Pancreas (tissue), 10 donors: Measurements from ENCODE around the gene FASN. TPM values are rescaled to one million over a fixed set of nuclear protein-coding genes. Genes with fewer than 3 reads are reported as not detected.

Source experiments
- ATAC-seq, 4 donors: fragments of 200-7000 bp; cut with Tn5 transposase; one replicate each; pipeline versions ENCODE4 v1.8.0 to v1.9.1; 2020; ENCODE audit warnings: mild to moderate bottlenecking in 4 of 4, moderate library complexity in 4 of 4
- DNase-seq, 6 donors: peaks; one replicate each; pipeline ENCODE4 v3.0.0-alpha.2; 2020
- FAIRE-seq: peaks from 2 replicates; lab custom pipeline; 2012; peaks lifted over from hg19 to GRCh38; lab: Jason Lieb, UNC
- H3K27ac ChIP-seq, 4 donors: fragments of 200-600 bp; sonication (generic); 1 replicate in 3 of 4; 2 replicates in 1 of 4; pipeline versions ENCODE4 v1.5.0 to v1.8.0; 2020
- H3K27me3 ChIP-seq, 4 donors: fragments of 200-600 bp; one replicate each; pipeline ENCODE4 v1.8.0; 2021
- H3K36me3 ChIP-seq, 3 donors: fragments of 200-600 bp; sonication (generic) in 1 of 3; one replicate each; pipeline versions ENCODE4 v1.5.0 to v1.8.0; 2020 to 2021
- H3K4me1 ChIP-seq, 3 donors: fragments of 200-600 bp; one replicate each; pipeline ENCODE4 v1.8.0; 2021
- H3K4me3 ChIP-seq, 4 donors: fragments of 200-600 bp; sonication (generic) in 2 of 4; one replicate each; pipeline versions ENCODE4 v1.5.0 to v1.8.0; 2020 to 2021
- H3K9me3 ChIP-seq, 4 donors: fragments of 200-600 bp; one replicate each; pipeline ENCODE4 v1.8.0; 2021
- WGBS, 2 donors: extraction: QIAGEN DNeasy Blood & Tissue Kit; methylation state at CpG; one replicate each; pipeline ENCODE4 v1.1.7; 2013; 5-methylcytosine and 5-hydroxymethylcytosine counted together
- intact Hi-C, 3 donors: fragments of 100-400 bp; cut with DNase I; formaldehyde crosslinking; loops; one replicate each; pipeline versions ENCODE4 v1.11.1 to v1.14.2; 2022
- polyA plus RNA-seq, 2 donors: library from polyadenylated mRNA; stranded (reverse); fragments of 200-250 nt; gene quantifications; one replicate each; pipeline ENCODE4 v1.2.3, GENCODE V29; 2013
- total RNA-seq, 6 donors: library from RNA; stranded (reverse); fragmentation: NEBNext Ultra II Directional in 4 of 6; extraction: Animal tissue kit (Norgen Biotek cat#: 25700) in 4 of 6; gene quantifications; one replicate each; pipeline versions ENCODE4 v1.2.1 to v1.2.4, GENCODE V29; 2021 to 2023
- TF ChIP-seq, protein P1 (sequence below), 4 donors: fragments of 200-600 bp; sonication (generic) in 3 of 4; IDR thresholded peaks; one replicate each; pipeline versions ENCODE4 v1.5.0 to v1.8.0; 2021; ENCODE audit warnings: antibody characterized with exemption in 4 of 4
- donor health status: healthy with polysubstance abuse.
- donor health status: DM: no; HTN: no; CAD: no; lungs with moderate emphysema.
- donor health status: DM: no; HTN: no; CAD: no.
- donor health status: control.
- donor health status: control.
- donor health status: Bipolar disorder and iron deficiency.
- donor health status: DM: yes; HTN: yes; CAD: no.
- donor health status: DM: no; HTN: no; CAD: no.
- donor health status: DM: no; HTN: no; CAD: no.
- donor health status: DM: yes; HTN: yes; CAD: no.

FASN gene
- total and polyA plus RNA-seq, 8 donors, result 12.4 to 69.4 (median 31.7) TPM

DNA sequence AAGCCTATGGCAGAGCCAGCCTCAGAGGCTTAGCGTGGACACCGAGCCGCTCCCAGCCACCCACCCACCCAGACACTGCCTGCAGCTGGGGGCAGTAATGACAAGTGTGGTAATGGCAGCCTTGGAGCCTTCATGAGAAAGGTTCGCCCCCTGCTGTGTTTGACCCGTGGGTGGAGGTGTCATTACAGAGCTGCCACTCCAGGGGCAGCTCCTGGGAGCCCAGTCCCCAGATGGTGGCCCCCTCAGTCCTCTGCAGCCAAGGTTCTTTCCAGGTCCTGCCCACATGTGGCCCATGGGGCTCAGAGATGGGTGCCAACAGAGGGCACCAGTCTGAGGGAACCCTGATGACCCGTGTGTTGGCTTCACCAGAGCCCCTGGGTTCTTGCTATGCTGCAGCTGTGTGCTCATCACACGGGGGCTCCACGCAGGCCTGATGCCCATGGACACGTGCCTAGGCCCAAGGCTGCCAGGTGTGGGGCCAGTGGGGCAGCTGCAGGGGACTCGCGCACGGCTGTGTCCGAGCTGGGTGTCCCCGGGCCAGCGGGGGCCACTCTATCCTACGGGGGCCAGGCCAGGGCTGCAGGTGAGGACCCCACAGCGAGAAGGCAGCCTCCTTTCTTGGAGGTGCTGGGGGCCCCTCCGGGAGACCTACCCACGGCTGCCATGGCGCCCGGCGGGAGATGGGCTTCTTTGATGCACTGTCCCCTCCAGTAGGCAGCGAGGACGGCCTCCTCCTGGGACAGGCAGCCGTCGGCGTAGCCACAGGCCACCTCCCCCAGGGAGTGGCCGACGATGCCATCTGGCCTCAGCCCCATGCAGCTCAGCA is 8.1 kb downstream of the FASN start:
- Histone ChIP-seq H3K27ac (no peak overlapping the region), H3K9me3 (no peaks in the 10 kb centered on the region), H3K27me3 (no peaks in the 10 kb centered on the region), H3K36me3 (peaks cover 5 to 58% (median 37%) of the 10 kb centered on the region in 3 donors), H3K4me1 (no peaks in the 10 kb centered on the region), H3K4me3 (no peak overlapping the region)
- FAIRE-seq (no peak), DNase-seq (peak in 2 of 6 donors; percentile 24 to 75), ATAC-seq (no peak)
- WGBS, 2 donors, result 92 to 95% methylated on average over 29 of the region's 29 CpGs
- intact Hi-C loops, result no loop called here
- TF ChIP-seq, protein P1, sequence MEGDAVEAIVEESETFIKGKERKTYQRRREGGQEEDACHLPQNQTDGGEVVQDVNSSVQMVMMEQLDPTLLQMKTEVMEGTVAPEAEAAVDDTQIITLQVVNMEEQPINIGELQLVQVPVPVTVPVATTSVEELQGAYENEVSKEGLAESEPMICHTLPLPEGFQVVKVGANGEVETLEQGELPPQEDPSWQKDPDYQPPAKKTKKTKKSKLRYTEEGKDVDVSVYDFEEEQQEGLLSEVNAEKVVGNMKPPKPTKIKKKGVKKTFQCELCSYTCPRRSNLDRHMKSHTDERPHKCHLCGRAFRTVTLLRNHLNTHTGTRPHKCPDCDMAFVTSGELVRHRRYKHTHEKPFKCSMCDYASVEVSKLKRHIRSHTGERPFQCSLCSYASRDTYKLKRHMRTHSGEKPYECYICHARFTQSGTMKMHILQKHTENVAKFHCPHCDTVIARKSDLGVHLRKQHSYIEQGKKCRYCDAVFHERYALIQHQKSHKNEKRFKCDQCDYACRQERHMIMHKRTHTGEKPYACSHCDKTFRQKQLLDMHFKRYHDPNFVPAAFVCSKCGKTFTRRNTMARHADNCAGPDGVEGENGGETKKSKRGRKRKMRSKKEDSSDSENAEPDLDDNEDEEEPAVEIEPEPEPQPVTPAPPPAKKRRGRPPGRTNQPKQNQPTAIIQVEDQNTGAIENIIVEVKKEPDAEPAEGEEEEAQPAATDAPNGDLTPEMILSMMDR (IDR thresholded peaks at IDR 0.05), result no peak

DNA sequence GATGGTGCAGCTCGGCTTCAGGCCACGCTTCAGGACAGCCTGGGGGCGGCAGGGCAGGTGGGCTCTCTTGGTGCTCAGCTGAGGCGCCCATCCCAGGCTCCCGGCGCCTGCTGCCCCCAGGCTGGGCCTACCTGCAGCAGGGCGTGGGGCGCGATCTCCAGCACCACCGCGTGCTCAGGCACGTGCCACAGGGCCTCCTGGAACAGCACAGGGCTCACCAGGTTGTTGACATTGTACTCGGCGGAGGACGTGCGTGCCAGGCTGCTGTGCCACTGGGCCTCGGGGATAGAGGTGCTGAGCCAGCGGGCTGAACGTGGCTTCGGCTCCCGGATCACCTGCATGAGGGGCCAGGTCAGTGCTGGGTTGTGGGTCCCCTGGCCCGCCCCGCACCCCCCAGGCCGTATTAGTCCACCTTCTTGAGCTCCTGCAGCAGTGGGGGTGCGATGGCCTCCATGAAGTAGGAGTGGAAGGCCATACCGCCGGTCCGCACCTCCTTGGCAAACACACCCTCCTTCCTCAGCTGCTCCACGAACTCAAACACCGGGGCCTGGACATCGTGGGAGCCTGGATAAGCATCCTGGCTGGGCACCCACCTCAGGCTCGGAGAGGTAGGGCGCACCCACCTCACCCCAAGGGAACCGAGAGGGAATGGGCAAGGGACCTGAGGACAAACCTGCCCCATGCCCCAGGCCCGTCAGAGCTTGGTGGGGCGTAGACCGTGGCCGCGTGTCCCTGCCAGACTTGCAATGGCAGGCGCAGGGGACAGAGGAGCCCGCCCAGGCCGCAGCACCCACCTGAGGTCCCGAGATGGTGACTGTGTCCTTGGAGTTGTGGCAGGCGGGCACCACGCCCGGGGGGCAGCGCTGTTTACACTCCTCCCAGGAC is 9.0 kb downstream of the FASN start:
- Histone ChIP-seq H3K27me3 (no peaks in the 10 kb centered on the region), H3K4me3 (no peak overlapping the region), H3K9me3 (no peaks in the 10 kb centered on the region), H3K36me3 (peaks cover 5 to 59% (median 42%) of the 10 kb centered on the region in 3 donors), H3K27ac (no peak overlapping the region), H3K4me1 (no peaks in the 10 kb centered on the region)
- WGBS, 2 donors, result 93 to 95% methylated on average over 45 to 47 of the region's 47 CpGs
- DNase-seq, result peak in 2 of 6 donors; percentile 25 to 66
- no peak for ATAC-seq
- intact Hi-C loops, result no loop called here
- TF ChIP-seq, protein P1 (IDR thresholded peaks at IDR 0.05), result no peak
- FAIRE-seq, result no peak

DNA sequence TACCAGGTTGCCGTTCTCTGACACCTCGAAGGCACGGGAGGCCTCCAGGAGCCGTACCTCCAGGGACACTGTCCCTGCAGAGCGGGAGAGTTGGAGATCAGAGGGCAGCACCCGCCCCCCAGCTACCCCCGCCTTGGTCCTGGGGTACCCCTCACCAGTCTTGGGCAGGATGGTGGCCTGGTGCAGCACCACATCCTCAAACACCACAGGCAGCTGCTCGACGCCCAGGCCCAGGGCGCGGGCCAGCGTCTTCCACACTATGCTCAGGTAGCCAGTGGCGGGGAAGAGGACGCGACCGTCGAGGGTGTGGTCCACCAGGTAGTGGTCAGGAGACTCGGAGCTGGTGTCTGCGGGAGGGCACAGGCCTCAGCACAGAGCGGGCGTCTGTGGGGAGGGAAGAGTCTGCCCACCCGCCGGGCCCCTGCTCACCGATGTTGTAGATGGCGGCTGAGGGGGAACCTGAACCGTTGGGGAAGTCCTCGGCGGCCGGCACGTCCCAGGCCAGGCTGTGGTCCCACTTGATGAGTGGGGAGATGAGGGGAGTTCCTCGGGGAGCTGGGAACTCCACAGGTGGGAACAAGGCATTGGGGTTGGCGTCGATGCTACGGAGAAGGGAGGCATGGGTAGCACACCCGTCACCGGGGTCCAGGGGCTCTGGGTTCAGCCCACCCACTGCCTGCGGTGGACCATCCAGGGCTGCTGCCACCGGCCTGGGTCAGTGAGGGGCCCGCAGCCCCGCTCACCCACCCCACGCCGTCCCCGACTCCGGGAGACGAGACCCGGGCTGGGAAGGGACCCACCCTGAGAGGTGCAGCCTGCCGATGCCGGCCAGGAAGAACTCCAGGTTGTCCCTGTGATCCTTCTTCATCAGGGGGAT is 9.8 kb downstream of the FASN start:
- H3K4me1 ChIP-seq, result no peaks in the 10 kb centered on the region
- 96 to 98% methylated on average over 44 to 48 of the region's 48 CpGs for WGBS, 2 donors
- DNase-seq (peak in 2 of 6 donors; percentile 22 to 76), ATAC-seq (no peak), FAIRE-seq (no peak)
- no peaks in the 10 kb centered on the region for H3K27me3 ChIP-seq
- H3K36me3 ChIP-seq, result peaks cover 3 to 61% (median 41%) of the 10 kb centered on the region in 3 donors
- H3K4me3 ChIP-seq, result no peak overlapping the region
- no peak overlapping the region for H3K27ac ChIP-seq
- TF ChIP-seq, protein P1 (IDR thresholded peaks at IDR 0.05), result no peak
- intact Hi-C loops, result no loop called here
- no peaks in the 10 kb centered on the region for H3K9me3 ChIP-seq

DNA sequence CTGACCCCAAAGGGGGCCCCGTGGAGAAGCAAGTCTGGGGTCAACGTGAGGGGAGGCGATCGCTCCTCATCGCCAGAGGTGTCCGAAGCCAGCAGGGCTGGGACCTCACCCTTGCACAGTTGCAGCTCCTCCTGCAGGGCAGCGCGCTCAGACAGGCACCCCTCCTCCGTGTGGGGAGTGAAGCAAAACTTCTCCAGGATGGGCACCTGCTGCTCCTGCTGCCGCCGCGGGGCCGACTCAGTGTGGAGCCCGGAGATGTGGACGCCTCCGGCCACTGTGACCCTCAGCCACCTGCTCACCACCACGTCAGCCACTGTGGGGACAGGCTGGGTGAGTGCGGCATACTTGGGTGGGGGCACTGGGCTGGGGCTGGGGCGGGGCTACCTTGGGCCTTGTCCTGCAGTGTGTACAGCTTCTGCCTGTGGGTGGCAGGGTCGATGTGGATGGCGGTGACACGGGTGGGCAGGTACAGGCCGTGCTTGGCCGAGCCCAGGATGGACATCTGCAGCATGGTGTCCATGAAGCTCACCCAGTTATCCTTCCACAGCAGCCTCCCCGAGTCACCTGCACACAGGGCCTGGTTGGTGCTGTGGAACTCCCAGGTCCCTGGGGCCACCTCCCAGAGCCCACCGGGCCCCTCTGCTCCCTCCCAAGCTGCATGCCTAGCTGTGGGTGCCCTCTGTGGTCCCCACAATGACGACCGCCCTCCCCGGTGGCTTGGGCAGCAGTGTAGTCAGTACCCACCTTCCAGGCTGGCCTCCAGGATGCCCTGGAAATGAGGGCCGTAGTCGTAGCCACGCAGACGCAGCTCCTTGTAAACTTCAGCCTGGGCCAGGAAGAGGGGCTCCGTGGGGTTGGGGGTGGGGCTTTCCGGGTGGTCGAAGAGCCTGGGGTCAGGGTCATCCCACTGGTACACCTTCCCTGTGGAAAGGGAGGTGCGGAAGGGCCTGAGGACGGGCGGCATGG is 10.8 kb downstream of the FASN start:
- no peak overlapping the region for H3K4me3 ChIP-seq
- 91 to 93% methylated on average over 37 to 39 of the region's 39 CpGs for WGBS, 2 donors
- H3K4me1 ChIP-seq, result no peaks in the 10 kb centered on the region
- DNase-seq (peak in 2 of 6 donors; percentile 21 to 68), FAIRE-seq (no peak), ATAC-seq (no peak)
- intact Hi-C loops, result no loop called here
- no peak overlapping the region for H3K27ac ChIP-seq
- H3K36me3 ChIP-seq, result peaks cover 0 to 63% (median 37%) of the 10 kb centered on the region in 3 donors
- H3K9me3 ChIP-seq, result no peaks in the 10 kb centered on the region
- no peaks in the 10 kb centered on the region for H3K27me3 ChIP-seq
- TF ChIP-seq, protein P1 (IDR thresholded peaks at IDR 0.05), result no peak
